Left ventricle myocardium superior (tissue), 1 donor: ENCODE measurements around the gene APOE. TPM values are rescaled to one million over a fixed set of nuclear protein-coding genes. Genes with fewer than 3 reads are reported as not detected.
"Not testable (repeated sequence)": the region's sequence is repeated elsewhere in the genome, so short reads cannot be mapped to it uniquely, and the experiment has no call there.

Experiments used
- ATAC-seq: fragments of 200-7000 bp; cut with Tn5 transposase; one replicate; pipeline ENCODE4 v1.9.1; 2020; ENCODE audit warnings: mild to moderate bottlenecking, moderate library complexity
- DNase-seq: peaks from one replicate; pipeline ENCODE4 v3.0.0-alpha.2; 2020
- intact Hi-C: fragments of 100-400 bp; cut with micrococcal nuclease; formaldehyde crosslinking; loops from one replicate; pipeline ENCODE4 v1.11.0; 2022
- long read RNA-seq: library from polyadenylated mRNA; unstranded; transcript quantifications from one replicate; pipeline ENCODE4 v2.0.0, GENCODE V29; 2021
- total RNA-seq: library from RNA; stranded (reverse); fragmentation: NEBNext Ultra II Directional; extraction: Animal tissue kit (Norgen Biotek cat#: 25700); gene quantifications from one replicate; pipeline ENCODE4 v1.2.1, GENCODE V29; 2021
- donor health status: DM: no; HTN: yes; CAD: no; lungs with severe emphysema.

APOE gene
- 18.9 TPM for total RNA-seq
- long read RNA-seq, transcript APOE-201 (4 exons, 1,208 nt) = major isoform, 37 of 40 reads
- long read RNA-seq, partial matches to known transcripts = 2 of 40 reads
- long read RNA-seq, other reads (novel, unspliced or antisense) = 0 of 40 reads

- ATAC-seq = peak; percentile 6
- no peak for DNase-seq
- intact Hi-C loops = no loop called here
These were observed at the start of gene APOE for GRCh38 chr19:44905437-44906160. Gene APOE, plus strand, starts transcription at chr19:44905796. Its CDS starts 829 bp downstream, at chr19:44906625.

- intact Hi-C loops = no loop called here
- ATAC-seq (peak; percentile 44), DNase-seq (no peak)
These were observed 49.0 kb upstream of the APOE start for GRCh38 chr19:44856421-44857083.

GRCh38 chr19:44857837-44858236 is 47.8 kb upstream of the APOE start:
- ATAC-seq (no peak), DNase-seq (no peak)
- intact Hi-C loops = no loop called here

- ATAC-seq, intact Hi-C loops: not testable (repeated sequence)
These were observed 44.0 kb upstream of the APOE start for GRCh38 chr19:44861576-44861975.

GRCh38 chr19:44863990-44864389 is 41.6 kb upstream of the APOE start:
- intact Hi-C loops = no loop called here
- no peak for ATAC-seq
- DNase-seq = no peak

More at GRCh38 chr19:44861576-44861975, 44.0 kb upstream of the APOE start:
- DNase-seq = not testable (repeated sequence)

- ATAC-seq (no peak), DNase-seq (no peak)
- intact Hi-C loops = no loop called here
These were observed 40.3 kb upstream of the APOE start for GRCh38 chr19:44865196-44865767.

- intact Hi-C loops = no loop called here
- no peak for DNase-seq
- no peak for ATAC-seq
These were observed 38.9 kb upstream of the APOE start for GRCh38 chr19:44866664-44867063.

- intact Hi-C loops = no loop called here
- DNase-seq (no peak), ATAC-seq (no peak)
These were observed 38.0 kb upstream of the APOE start for GRCh38 chr19:44867578-44867977.

- intact Hi-C loops = no loop called here
- ATAC-seq (peak; percentile 41), DNase-seq (no peak)
These were observed 35.7 kb upstream of the APOE start for GRCh38 chr19:44869733-44870470.

GRCh38 chr19:44871809-44872208 is 33.8 kb upstream of the APOE start:
- intact Hi-C loops = no loop called here
- DNase-seq (no peak), ATAC-seq (no peak)

GRCh38 chr19:44872661-44873060 is 32.9 kb upstream of the APOE start:
- intact Hi-C loops = no loop called here
- DNase-seq = no peak
- no peak for ATAC-seq

- intact Hi-C loops = no loop called here
- ATAC-seq (no peak), DNase-seq (no peak)
These were observed 31.3 kb upstream of the APOE start for GRCh38 chr19:44874317-44874716.

- DNase-seq (no peak), ATAC-seq (peak; percentile 14)
- intact Hi-C loops = no loop called here
These were observed 29.7 kb upstream of the APOE start for GRCh38 chr19:44875666-44876451.

GRCh38 chr19:44876930-44877535 is 28.6 kb upstream of the APOE start:
- ATAC-seq (peak; percentile 16), DNase-seq (no peak)
- intact Hi-C loops = no loop called here

- ATAC-seq (no peak), DNase-seq (no peak)
- intact Hi-C loops = no loop called here
These were observed 27.3 kb upstream of the APOE start for GRCh38 chr19:44878120-44878865.

GRCh38 chr19:44879309-44880065 is 26.1 kb upstream of the APOE start:
- intact Hi-C loops = no loop called here
- DNase-seq = no peak
- ATAC-seq = no peak

GRCh38 chr19:44882063-44882462 is 23.5 kb upstream of the APOE start:
- intact Hi-C loops = no loop called here
- no peak for DNase-seq
- ATAC-seq = no peak
